COLO829 (cell line): ENCODE data around the gene HNF4A.

Experiments used
- DNase-seq: peaks from one replicate; pipeline ENCODE4 v3.0.0; 2012; ENCODE audit warnings: low spot score

Gene HNF4A

DNA sequence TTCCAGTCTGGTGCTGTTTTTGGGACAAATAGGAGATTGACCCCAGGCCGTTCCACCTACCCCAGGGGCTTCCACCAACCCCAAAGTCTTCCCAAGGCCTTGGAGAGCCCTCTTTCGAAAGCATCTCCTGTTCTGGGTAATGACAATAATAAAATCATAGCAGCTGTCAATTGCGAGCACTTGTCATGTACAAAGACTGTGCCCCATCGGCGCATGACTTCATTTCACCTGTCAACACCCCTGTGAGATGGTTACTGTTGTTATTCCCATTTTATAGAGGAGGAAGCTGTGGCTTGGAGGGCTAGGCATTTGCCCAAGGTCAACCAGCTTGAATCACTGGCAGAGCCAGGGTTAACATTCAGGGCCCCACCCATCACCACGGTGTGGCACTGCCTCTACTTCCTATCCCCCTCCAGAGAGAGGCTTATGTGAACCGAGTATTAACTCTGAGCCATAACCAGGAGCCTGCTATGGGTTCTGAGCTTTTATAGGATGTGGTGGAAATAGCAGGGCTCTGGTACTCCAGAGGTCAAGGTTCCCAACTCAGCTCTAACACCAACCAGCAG is 51.2 kb downstream of the HNF4A start:
- no peak for DNase-seq

DNA sequence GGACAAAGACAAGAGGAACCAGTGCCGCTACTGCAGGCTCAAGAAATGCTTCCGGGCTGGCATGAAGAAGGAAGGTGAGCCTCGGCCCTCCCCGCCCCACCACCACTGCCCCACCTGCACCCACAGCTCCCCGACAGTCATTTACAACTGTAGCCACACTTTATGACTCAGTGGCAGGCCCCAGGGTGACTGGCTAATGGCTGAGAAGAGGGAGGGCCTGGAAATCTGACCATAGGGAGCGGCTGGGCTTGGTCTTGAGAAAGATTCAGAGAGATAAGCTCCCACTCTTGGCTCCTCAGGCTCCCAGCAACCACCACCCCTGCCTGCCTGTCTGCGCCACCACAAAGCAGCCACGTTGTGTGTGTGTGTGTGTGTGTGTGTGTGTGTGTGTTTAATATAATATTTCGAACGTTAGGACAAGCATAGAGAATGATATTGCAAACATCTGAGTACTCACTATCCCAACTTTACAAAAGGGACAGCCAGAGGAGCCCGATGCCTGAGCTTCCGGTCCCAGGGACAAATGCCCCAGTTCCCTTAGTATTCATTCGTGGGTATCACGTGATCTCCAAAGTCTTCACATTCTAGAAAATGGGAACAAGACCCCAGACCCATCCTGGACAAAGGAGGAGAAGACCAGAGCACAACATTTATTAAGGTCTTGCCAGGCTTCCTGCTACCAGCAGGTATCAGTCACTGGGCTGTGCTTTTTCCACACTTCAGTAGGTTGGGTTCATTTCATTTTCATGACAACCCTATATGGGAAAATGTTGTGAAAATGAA is 52.1 kb downstream of the HNF4A start:
- DNase-seq = no peak

DNA sequence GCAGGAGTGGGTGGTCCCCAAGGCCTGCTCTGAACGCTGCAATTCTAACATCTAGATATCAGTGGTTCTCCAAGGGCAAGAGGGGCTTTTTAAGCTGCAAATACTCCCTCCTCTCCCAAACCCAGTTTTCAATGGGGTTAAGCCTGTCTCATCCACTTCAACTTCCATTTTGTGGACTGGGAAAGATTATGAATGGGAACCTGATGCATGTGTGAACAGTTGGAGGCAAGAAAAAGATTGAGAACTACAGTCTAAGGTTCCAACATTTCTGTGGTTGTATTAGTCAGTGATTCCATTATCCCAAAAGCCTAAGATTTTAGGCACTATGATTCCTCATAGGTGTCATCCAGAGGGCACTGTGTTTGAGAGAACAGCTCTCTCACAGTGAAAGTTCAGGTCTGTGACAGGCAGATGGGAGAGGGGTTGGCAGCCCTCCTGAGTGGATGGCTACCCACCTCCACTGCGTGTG is 53.7 kb downstream of the HNF4A start:
- no peak for DNase-seq

DNA sequence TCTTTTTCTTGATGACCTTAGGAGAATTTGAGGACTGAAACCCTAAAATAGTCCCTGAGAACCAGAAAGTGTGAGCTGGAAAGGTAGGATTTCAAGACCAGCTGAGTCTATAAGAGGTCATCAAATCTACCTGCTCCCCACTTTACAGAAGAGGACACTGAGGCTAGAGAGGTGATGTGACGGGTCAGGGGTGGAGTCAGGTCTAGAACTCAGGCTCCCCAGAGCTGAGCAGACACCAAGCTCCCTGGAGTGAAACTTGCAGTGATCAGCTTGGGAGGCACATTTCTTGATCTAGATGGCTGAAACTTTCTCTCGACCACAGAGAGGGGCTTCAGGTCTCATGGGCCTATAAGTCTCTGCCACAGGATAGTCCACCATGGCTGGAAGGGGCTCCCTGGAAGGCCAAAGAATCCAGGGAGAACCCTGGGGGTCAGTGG is 55.1 kb downstream of the HNF4A start:
- DNase-seq = no peak

DNA sequence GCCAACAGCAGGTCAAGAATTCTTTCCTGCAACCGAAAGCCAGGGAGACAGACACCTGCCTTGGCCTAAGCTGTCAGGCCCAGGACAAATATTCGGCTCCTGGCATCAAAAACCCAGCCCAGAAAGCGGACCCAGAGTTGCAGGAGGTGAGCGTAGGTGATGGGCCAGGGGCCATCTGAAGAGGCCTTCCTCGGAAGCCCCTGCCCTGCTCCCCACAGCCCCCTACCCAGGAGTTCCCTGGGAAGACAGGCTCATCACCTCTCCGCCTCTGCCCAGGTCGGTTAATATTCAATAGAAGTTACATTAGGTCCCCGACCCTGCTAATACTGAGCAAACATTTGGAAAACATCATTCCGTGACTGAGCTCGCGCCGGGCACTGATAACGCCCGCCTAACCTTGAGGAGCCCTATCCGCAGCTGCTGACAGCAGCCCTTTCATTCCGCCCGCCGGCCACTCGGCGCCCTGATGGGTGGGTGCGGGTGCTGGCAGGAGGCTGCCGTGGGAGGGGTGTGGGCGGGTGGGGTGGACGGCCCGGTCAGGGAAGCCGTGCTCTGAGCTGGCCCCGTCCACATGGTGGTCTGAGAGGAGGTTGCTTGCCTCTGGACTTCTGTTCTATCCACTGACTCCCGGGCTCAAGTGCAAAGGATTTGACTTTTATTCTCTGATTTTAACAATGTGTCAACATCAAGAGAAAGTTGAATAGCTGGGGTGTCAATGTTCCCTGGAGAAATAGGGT is 55.7 kb downstream of the HNF4A start:
- DNase-seq = no peak

DNA sequence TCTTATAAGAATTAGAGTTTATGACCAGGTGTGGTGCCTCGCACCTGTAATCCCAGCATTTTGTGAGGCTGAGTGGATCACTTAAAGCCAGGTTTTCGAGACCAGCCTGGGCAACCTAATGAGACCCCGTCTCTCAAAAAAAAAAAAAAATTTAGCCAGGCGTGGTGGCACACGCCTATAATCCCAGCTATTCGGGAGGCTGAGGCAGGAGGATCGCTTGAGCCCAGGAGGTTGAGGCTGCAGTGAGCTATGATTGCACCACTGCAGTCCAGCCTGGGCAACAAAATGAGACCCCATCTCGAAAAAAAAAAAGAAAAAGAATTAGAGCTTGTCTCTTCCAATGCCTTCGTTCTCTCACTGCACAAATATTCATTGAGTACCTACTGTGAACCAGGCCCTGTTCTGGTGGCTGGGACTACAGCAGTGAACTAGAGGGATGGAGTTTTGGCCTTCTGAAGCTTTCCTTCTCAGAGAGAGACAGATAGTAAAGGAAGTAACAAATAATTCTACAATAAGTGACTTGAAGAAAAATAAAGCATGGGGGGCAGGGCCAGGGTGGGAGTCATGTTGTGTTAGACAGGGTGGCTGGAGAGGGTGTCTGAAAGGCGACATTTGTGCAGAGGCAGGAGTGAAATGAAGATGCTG is 56.4 kb downstream of the HNF4A start:
- DNase-seq = no peak

DNA sequence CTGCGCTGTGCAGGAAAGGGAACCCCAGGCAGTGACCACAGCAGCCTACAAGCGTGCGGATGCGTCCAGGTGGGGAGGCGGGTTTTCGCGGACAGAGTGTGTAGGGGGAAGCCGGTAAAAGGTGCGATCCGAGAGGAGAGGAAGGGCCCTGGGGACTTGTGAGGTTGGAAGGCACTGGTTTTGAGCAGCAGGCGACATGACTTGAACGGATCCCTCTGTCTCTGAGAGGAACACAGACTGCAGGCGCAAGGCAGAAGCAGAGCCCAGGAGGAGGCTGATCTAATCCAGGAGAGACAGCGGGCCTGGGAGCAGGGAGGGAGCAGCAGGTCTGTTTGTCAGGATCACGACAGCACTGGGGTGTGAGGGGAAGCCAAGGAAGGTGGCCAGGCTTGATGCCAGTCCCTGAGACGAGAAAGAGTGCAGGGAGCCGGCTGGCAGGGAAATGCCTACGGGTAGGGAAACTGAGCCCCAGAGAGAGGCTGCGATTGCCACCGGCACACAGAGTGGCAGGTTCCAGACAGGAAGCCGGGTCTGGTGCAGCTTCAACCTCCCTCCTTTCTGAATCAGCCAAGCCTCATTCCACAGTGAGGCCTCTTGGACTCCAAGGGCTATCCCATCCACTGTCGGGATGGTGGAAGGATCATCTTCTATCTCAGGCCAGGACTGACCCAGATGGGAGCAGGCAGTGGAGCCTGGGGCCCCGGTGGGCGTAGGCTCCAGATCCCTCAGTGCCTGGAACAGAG is 57.1 kb downstream of the HNF4A start:
- DNase-seq = no peak

DNA sequence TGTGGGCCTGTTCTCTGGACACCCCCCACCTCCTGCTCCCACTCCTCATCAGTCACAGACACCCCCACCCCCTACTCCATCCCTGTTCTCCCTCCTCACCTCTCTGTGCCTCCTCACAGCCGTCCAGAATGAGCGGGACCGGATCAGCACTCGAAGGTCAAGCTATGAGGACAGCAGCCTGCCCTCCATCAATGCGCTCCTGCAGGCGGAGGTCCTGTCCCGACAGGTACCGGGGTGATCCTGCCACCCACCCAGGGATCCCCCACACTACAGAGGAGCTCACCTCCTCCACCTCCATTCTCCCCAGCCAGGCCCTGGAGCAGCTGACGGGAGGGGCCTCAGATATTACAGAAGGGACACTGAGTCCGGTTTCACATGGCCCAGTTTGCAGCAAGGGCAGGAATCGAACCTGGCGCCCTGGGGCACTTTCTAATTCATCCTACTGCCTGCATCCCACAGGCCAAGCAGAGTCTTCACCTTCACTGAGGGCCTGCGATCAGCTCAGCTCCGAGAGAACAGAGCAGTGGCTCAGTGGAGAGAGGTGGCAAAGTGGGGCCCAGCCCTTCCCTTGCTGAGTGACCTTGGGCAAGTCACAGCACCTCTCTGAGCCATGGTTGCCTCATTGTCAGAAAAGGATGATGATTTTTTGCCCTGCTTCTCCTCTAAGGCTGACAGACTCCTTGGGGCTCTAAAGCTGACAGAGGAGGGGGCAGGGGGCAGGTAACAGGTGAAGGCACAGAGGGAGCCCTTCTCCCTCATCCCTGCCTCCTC is 58.3 kb downstream of the HNF4A start:
- DNase-seq = no peak

DNA sequence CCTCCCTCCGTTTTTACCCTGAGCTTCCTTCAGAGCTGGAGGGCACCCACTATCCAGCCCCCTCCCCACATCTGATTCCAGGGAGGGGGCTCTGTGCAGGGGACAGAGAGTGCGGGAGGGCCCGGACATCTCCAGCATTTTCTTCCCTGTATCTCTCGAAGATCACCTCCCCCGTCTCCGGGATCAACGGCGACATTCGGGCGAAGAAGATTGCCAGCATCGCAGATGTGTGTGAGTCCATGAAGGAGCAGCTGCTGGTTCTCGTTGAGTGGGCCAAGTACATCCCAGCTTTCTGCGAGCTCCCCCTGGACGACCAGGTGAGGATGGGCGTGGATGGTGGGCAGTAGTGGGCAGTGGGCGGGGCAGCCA is 58.8 kb downstream of the HNF4A start:
- DNase-seq = no peak

DNA sequence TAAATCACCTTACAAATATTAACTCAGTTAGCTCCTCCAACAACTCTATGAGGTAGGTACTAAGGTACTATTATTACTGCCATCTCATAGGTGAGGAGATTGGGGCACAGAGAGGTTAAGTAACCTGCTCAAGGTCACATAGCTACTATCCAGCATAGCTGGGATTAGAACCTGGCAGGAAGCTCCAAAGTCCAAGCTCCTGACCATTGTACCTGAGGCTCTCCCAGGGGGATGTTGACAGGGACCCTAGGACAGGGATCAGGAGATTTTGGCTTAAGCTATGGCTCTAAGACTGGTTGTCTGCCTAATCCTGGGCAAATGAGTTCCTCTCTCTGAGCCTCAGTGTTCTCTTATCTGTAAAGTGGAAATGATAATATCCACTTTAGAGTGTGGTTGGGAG is 59.3 kb downstream of the HNF4A start:
- DNase-seq = no peak

DNA sequence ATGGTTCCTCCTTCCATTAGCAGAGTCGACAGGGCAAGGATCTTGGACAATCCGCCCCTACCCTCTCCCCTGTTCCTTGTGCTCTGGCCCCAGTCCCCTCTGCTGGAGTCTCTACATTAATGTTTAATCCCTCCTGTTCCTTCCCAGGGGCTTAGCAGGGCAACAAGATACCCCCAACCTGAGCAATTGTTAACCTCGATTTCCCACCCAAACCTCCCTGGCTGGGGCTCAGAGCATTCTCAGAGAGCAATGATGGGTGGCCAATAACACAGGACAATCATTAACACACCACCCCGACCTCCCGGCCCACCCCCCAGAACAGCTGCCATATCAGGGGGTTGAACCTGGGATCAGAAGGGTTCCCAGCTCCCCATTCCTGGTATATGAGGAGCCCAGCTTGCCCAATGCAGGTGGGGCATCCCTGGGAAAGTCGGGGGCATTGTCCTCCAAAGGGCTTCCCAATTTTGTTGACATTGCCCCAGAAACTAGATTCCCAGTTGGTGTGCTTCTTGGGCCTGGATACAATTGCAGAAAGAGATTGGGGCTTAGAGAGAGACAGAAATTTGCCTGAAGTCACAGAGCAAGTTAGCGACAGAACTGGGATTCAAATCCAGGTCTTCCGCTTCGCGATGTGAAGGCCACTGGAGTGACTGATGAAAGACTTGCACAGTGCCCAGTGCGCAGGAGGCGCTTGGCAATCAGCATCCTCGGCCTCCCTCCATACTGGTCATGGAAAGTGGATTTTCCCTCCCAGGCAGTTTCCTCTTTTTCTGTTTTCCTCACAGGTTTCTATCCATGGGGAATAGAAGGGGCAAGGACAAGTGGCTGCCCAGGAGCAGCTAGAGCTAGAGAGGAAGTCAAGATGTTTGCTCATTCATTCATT is 60.6 kb downstream of the HNF4A start:
- DNase-seq = no peak

DNA sequence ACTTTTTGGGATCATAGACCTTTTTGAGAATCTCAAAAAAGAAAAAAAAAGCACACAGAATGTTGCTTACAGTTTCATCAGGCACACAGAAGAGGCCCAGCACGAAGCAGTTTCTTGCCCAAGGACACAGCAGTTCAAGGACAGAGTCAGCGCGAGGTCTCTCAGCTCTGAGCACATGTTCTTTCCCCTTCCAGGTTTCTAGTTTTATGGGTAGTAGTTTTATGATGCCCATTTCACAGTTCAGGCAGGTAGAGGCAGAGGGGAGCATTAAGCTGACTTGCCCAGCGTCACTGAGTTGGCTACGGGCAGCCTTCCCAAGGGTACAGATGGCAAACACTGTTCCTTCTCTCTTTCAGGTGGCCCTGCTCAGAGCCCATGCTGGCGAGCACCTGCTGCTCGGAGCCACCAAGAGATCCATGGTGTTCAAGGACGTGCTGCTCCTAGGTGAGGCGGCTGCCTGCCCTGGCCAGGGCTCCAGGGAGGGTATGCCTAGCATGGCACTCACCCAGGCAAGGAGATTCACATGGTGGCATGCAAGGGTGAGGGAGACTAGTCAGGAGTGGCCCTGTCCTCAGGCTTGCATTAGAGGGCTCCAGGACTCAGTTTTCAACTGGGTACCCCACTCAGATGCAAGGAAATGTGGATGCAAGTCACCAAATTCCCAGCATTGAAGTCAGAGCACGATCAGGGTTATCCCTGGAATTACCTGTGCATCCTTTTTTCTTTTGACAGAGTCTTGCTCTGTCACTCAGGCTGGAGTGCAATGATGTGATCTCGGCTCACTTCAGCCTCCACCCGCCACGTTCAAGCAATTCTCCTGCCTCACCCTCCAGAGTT is 62.8 kb downstream of the HNF4A start:
- no peak for DNase-seq

DNA sequence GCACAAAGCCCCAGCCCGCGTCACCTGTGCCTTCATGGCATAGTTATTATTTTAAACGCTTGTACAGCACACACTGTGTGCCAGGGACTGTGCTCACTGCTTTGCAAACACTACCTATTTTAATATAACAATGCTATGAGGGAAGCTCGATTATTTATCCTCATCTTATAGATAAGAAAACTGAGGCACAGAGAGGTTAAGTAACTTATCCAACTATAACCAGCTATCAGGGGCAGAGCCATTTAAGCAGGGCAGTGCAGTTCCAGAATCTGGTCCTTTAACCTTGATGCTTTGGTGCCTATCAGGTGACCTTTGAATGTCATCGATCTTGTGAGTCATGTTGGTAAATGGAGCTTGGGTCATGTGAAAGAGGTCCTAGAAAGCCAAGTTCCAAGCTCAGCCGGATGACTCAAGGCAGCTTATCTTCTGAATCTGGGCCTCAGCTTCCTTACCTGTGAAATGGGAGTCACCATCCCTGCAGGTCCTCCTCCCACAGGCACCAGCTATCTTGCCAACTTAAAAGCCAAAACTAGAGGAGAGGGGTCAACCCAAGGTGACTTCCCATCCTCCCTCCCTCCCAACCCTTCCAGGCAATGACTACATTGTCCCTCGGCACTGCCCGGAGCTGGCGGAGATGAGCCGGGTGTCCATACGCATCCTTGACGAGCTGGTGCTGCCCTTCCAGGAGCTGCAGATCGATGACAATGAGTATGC is 63.8 kb downstream of the HNF4A start:
- no peak for DNase-seq

DNA sequence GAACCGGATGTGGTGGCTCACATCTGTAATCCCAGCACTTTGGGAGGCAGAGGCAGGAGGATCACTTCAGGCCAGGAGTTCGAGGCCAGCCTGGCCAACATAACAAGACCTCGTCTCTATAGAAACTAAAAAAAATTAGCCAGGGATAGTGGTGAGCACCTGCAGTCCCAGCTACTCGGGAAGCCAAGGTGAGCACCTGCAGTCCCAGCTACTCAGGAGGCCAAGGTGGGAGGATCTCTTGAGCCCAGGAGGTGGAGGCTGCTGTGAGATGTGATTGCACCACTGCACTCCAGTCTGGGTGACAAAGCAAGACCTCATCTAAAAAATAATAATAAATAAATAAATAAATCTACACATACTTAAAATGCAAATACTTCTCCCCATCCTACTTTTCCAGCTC is 65.0 kb downstream of the HNF4A start:
- DNase-seq = no peak

DNA sequence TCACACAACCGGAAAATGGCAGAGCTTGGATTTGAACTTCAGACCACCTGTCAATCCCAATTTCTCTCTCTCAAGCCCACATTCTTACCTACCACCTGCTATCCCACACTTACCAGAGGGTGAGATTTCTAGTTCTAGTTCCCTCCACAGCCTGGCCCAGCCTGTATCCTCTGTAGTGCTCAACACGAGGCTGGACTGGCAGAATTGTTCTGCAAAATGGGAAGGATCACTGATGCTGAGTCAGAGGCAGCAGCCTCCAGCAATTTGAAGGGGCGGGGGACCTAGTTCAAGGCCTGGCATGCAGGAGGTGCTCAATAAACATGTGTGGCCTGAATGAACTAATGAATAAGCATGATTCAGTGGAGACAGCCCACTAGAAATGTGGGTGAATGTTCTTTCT is 66.6 kb downstream of the HNF4A start:
- DNase-seq = no peak

DNA sequence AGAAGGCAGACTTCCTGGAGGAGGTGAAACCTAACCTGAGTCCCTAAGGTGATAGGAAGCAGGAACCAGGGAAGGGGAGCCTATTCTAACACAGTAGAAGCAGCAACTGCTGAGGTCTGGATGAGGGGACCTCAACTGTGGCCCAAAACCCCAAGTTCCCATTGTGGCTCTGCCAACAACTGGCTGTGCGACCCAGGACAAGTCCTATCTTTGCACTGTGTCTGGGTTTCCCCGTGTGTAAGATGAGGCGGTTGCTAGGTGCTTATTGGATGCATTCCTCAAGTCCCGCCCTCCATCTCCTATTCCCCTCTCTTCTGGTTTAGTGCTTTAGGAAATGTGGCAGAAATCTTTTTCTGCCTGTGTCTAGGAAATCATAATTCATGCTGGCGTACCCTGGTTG is 68.0 kb downstream of the HNF4A start:
- DNase-seq = no peak

DNA sequence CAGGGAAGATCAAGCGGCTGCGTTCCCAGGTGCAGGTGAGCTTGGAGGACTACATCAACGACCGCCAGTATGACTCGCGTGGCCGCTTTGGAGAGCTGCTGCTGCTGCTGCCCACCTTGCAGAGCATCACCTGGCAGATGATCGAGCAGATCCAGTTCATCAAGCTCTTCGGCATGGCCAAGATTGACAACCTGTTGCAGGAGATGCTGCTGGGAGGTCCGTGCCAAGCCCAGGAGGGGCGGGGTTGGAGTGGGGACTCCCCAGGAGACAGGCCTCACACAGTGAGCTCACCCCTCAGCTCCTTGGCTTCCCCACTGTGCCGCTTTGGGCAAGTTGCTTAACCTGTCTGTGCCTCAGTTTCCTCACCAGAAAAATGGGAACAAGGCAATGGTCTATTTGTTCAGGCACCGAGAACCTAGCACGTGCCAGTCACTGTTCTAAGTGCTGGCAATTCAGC is 68.6 kb downstream of the HNF4A start:
- DNase-seq = no peak

DNA sequence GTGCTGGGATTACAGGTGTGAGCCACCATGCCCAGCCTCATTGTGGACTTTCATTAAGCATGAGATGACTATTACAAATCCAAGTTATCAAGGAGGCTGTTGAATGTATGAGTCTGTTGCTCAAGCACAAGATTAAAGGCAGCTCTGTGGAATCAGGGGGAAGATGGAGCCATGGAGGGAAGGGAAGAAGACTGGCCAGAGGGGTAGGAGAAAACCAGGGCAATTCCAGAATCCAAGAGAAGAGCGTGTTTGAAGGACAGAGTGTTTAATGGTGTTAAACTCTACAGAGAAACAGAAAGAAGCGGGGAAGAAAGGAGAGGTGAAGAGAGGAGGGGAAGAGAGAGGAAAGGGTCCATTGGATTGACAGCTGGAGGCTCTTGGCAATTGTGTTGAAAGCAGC is 70.4 kb downstream of the HNF4A start:
- DNase-seq = no peak
